ENCODE results near the gene LPAR1. TPM values are rescaled to one million over a fixed set of nuclear protein-coding genes. Genes with fewer than 3 reads are reported as not detected.
"Not testable (repeated sequence)": the region's sequence is repeated elsewhere in the genome, so short reads cannot be mapped to it uniquely, and the experiment has no call there.

The LPAR1 gene
- total RNA-seq, 2 experiments from 2014 or later: not detected

GRCh38 chr9:111052791-111053190 is 14.5 kb upstream of the LPAR1 start:
- ATAC-seq: no peak
- H3K4me3 Mint-ChIP-seq: no peak overlapping the region
- CTCF ChIA-PET: no interaction called here
- H3K9me3 Mint-ChIP-seq (ENCODE audit: low read depth): no peaks in the 10 kb centered on the region
- no peak overlapping the region for H3K27ac Mint-ChIP-seq
- H3K27me3 Mint-ChIP-seq: no peaks in the 10 kb centered on the region
- H3K36me3 Mint-ChIP-seq: no peaks in the 10 kb centered on the region
- H3K4me1 Mint-ChIP-seq: no peaks in the 10 kb centered on the region
- DNase-seq: no peak

GRCh38 chr9:111051400-111051799 is 13.1 kb upstream of the LPAR1 start:
- Mint-ChIP-seq H3K4me3 (no peak overlapping the region), H3K4me1 (no peaks in the 10 kb centered on the region), H3K9me3 (ENCODE audit: low read depth) (no peaks in the 10 kb centered on the region), H3K36me3 (no peaks in the 10 kb centered on the region), H3K27me3 (no peaks in the 10 kb centered on the region), H3K27ac (no peak overlapping the region)
- CTCF ChIA-PET: no interaction called here
- no peak for DNase-seq
- no peak for ATAC-seq

GRCh38 chr9:111050819-111051218 is 12.5 kb upstream of the LPAR1 start:
- DNase-seq: no peak
- Mint-ChIP-seq H3K27ac (no peak overlapping the region), H3K4me1 (no peaks in the 10 kb centered on the region), H3K4me3 (no peak overlapping the region), H3K36me3 (no peaks in the 10 kb centered on the region), H3K27me3 (no peaks in the 10 kb centered on the region), H3K9me3 (ENCODE audit: low read depth) (no peaks in the 10 kb centered on the region)
- CTCF ChIA-PET: no interaction called here
- no peak for ATAC-seq

GRCh38 chr9:111047287-111047686 is 9.0 kb upstream of the LPAR1 start:
- H3K9me3 Mint-ChIP-seq (ENCODE audit: low read depth); H3K4me3 Mint-ChIP-seq; H3K27me3 Mint-ChIP-seq; H3K4me1 Mint-ChIP-seq; CTCF ChIA-PET; ATAC-seq; H3K36me3 Mint-ChIP-seq; DNase-seq; H3K27ac Mint-ChIP-seq: not testable (repeated sequence)

- peaks cover 8% of the 10 kb centered on the region for H3K4me1 Mint-ChIP-seq
- peaks cover 1% of the 10 kb centered on the region for H3K36me3 Mint-ChIP-seq
- no peak overlapping the region for H3K4me3 Mint-ChIP-seq
- CTCF ChIA-PET: no interaction called here
- ATAC-seq: no peak
- no peak for DNase-seq
- H3K27ac Mint-ChIP-seq: no peak overlapping the region
- H3K27me3 Mint-ChIP-seq: peaks cover 21% of the 10 kb centered on the region
- no peaks in the 10 kb centered on the region for H3K9me3 Mint-ChIP-seq (ENCODE audit: low read depth)
Measured at GRCh38 chr9:111041902-111042301, 3.6 kb upstream of the LPAR1 start.

- no peak for ATAC-seq
- no peak overlapping the region for H3K4me3 Mint-ChIP-seq
- CTCF ChIA-PET: no interaction called here
- H3K4me1 Mint-ChIP-seq: peaks cover 8% of the 10 kb centered on the region
- no peak for DNase-seq
- H3K9me3 Mint-ChIP-seq (ENCODE audit: low read depth): no peaks in the 10 kb centered on the region
- peaks cover 30% of the 10 kb centered on the region for H3K27me3 Mint-ChIP-seq
- H3K27ac Mint-ChIP-seq: no peak overlapping the region
- peaks cover 1% of the 10 kb centered on the region for H3K36me3 Mint-ChIP-seq
Measured at GRCh38 chr9:111040494-111040893, 2.2 kb upstream of the LPAR1 start.

GRCh38 chr9:111039231-111039906 is 1.1 kb upstream of the LPAR1 start:
- peaks cover 8% of the 10 kb centered on the region for H3K4me1 Mint-ChIP-seq
- CTCF ChIA-PET: no interaction called here
- DNase-seq (no peak), ATAC-seq (no peak)
- H3K36me3 Mint-ChIP-seq: peaks cover 1% of the 10 kb centered on the region
- H3K27ac Mint-ChIP-seq: no peak overlapping the region
- H3K4me3 Mint-ChIP-seq: no peak overlapping the region
- peaks cover 30% of the 10 kb centered on the region for H3K27me3 Mint-ChIP-seq
- no peaks in the 10 kb centered on the region for H3K9me3 Mint-ChIP-seq (ENCODE audit: low read depth)

- no peak overlapping the region for H3K27ac Mint-ChIP-seq
- peaks cover 1% of the 10 kb centered on the region for H3K36me3 Mint-ChIP-seq
- no peak for DNase-seq
- H3K4me1 Mint-ChIP-seq: peaks cover 8% of the 10 kb centered on the region
- ATAC-seq: no peak
- no peak overlapping the region for H3K4me3 Mint-ChIP-seq
- peaks cover 30% of the 10 kb centered on the region for H3K27me3 Mint-ChIP-seq
- CTCF ChIA-PET: no interaction called here
- H3K9me3 Mint-ChIP-seq (ENCODE audit: low read depth): no peaks in the 10 kb centered on the region
Measured at GRCh38 chr9:111037708-111038330, 451 bp downstream of the LPAR1 start.

GRCh38 chr9:111037356-111037707 is 938 bp downstream of the LPAR1 start:
- H3K9me3 Mint-ChIP-seq (ENCODE audit: low read depth): no peaks in the 10 kb centered on the region
- ATAC-seq (no peak), DNase-seq (no peak)
- CTCF ChIA-PET: no interaction called here
- peaks cover 1% of the 10 kb centered on the region for H3K36me3 Mint-ChIP-seq
- H3K4me1 Mint-ChIP-seq: peaks cover 8% of the 10 kb centered on the region
- H3K27ac Mint-ChIP-seq: no peak overlapping the region
- peaks cover 30% of the 10 kb centered on the region for H3K27me3 Mint-ChIP-seq
- H3K4me3 Mint-ChIP-seq: no peak overlapping the region

GRCh38 chr9:111036946-111037345 is 1.3 kb downstream of the LPAR1 start:
- Mint-ChIP-seq H3K4me3 (no peak overlapping the region), H3K4me1 (peaks cover 8% of the 10 kb centered on the region), H3K27me3 (peaks cover 30% of the 10 kb centered on the region), H3K36me3 (peaks cover 1% of the 10 kb centered on the region), H3K27ac (no peak overlapping the region), H3K9me3 (ENCODE audit: low read depth) (no peaks in the 10 kb centered on the region)
- DNase-seq: no peak
- CTCF ChIA-PET: no interaction called here
- ATAC-seq: no peak

- H3K9me3 Mint-ChIP-seq (ENCODE audit: low read depth): no peaks in the 10 kb centered on the region
- H3K36me3 Mint-ChIP-seq: peaks cover 1% of the 10 kb centered on the region
- H3K27ac Mint-ChIP-seq: no peak overlapping the region
- CTCF ChIA-PET: no interaction called here
- H3K4me1 Mint-ChIP-seq: peaks cover 8% of the 10 kb centered on the region
- peaks cover 30% of the 10 kb centered on the region for H3K27me3 Mint-ChIP-seq
- ATAC-seq (no peak), DNase-seq (no peak)
- H3K4me3 Mint-ChIP-seq: no peak overlapping the region
Measured at GRCh38 chr9:111036429-111036789, 1.9 kb downstream of the LPAR1 start.

- DNase-seq: no peak
- no peak for ATAC-seq
- H3K4me3 Mint-ChIP-seq: no peak overlapping the region
- no peaks in the 10 kb centered on the region for H3K9me3 Mint-ChIP-seq (ENCODE audit: low read depth)
- peaks cover 1% of the 10 kb centered on the region for H3K36me3 Mint-ChIP-seq
- H3K4me1 Mint-ChIP-seq: peaks cover 8% of the 10 kb centered on the region
- CTCF ChIA-PET: no interaction called here
- peaks cover 30% of the 10 kb centered on the region for H3K27me3 Mint-ChIP-seq
- no peak overlapping the region for H3K27ac Mint-ChIP-seq
Measured at GRCh38 chr9:111035543-111036428, 2.5 kb downstream of the LPAR1 start.

GRCh38 chr9:111034898-111035539 is 3.3 kb downstream of the LPAR1 start:
- H3K27me3 Mint-ChIP-seq: peaks cover 26% of the 10 kb centered on the region
- no peaks in the 10 kb centered on the region for H3K9me3 Mint-ChIP-seq (ENCODE audit: low read depth)
- H3K4me1 Mint-ChIP-seq: peaks cover 8% of the 10 kb centered on the region
- no peak overlapping the region for H3K27ac Mint-ChIP-seq
- CTCF ChIA-PET: no interaction called here
- H3K4me3 Mint-ChIP-seq: no peak overlapping the region
- ATAC-seq: no peak
- DNase-seq: no peak
- peaks cover 1% of the 10 kb centered on the region for H3K36me3 Mint-ChIP-seq

Measured in activated CD8-positive, alpha-beta memory T cell treated with anti-CD3 and anti-CD28 coated beads, Interleukin-2, amount 10 ng/mL, durations not matched to agents 7 days and 5 days (primary cell).